Measurements from ENCODE around the gene PRR23B.
"Not testable (repeated sequence)": the region's sequence is repeated elsewhere in the genome, so short reads cannot be mapped to it uniquely, and the experiment has no call there.

The PRR23B gene

GRCh38 chr3:139020868-139021234 lies at the start of gene PRR23B:
Gene PRR23B, minus strand, starts transcription at chr3:139020926. Its CDS starts 265 bp downstream, at chr3:139020661.
- DNase-seq: no peak

GRCh38 chr3:139062918-139063317 lies 42.2 kb upstream of the PRR23B start:
- no peak for DNase-seq

GRCh38 chr3:139052802-139053600 lies 32.3 kb upstream of the PRR23B start:
- DNase-seq: no peak

DNA sequence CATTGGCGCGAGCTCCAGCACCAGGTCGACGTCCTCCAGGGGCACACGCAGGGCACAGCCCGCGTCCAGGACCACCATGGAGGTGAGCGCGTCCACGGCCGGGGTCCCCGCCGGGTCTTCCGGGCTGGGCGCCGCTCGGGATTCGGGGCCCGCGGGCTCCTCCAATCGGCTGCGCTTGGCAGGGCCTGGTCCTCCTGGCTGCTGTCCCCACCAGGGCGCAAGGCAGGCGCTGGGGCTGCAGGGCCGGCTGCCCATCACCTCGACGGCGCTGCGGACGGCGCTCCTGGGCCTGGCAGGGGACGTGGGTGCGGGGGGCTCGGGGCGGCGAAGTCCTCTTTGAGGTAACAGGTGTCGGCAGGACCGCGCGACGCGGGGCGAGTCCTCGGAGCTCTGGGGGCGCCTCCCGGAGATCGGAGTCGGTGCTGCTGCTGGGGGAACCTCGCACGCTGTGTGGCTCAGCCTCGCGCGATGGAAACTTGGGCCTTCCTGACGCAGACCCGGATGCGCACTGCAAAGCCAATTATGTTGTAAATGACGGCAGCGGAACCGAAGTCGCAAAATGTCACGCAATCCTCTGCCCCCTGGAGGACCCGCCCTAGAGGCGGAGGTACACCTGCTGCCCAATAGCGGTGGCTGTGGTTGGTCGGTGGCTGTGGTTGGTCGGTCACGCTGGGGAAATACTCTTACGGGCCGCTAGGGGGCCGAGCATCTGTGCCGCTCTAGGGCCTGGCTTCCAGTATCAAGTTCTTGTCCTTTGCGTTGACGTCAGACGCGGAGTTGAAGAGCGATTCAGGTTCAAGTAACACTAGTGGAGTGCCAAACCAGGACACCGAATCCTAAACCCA lies 23.9 kb upstream of the PRR23B start, which contains the start of gene PRR23C:
Gene PRR23C, minus strand, starts transcription at position 527 of the 845 bp plus-strand sequence. Its CDS starts 272 bp downstream, at position 255.
- DNase-seq: no peak

GRCh38 chr3:139043554-139044365 lies 23.0 kb upstream of the PRR23B start:
- DNase-seq: no peak

GRCh38 chr3:139037478-139037877 lies 16.8 kb upstream of the PRR23B start:
- DNase-seq: no peak

DNA sequence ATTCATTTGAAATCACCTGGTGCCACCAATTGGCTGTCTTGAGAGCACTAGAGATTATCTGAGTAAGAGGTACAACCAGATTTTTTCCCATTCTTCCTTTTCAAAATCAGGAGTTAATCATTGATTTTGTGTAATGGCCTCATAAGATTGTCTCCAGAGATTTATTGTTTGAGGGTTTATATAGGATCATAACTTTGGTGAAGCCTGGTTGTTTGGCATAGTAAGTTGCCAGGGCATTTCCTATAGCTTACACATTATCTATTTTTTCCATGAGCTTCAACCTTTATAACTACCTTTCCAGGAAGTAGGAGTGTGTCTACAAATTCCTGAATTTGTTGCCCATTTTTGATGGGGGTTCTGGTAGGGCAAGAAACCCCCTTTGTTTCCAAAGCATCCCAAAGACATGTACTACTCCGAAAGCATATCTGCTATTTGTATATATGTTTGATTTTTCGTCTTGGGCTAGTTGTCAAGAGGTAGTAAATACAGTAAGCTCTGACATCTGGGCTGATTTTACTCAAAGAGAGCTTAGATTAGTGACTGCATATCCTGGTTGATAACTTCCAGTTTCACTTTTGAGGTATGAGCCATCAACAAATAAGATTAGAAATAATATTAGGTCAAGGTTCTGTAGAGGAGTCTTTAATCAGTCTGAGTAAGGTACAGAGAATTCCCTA lies 11.7 kb upstream of the PRR23B start:
- DNase-seq: no peak

GRCh38 chr3:139030576-139030975 lies 9.8 kb upstream of the PRR23B start:
- DNase-seq: not testable (repeated sequence)

DNA sequence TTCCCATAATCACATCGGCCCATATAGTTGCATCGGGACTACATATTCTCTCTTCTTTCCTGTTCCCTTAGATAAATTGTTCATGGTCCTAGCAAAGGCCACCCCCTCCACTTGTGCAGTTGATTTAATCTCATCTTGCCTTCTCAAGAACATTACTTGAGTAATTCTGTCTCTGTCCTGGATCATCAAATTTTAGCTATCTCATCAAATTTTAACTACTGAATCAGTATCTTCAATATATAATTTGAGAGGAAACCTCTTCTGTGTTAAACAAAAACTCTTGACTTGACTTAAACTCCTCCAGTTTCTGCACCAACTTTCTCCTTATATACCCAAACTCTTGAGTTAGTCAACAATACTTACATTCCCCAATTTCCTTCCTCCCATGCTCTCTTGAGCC lies 4.2 kb upstream of the PRR23B start:
- no peak for DNase-seq

- no peak for DNase-seq
Measured at GRCh38 chr3:139020036-139020867, 474 bp downstream of the PRR23B start.

DNA sequence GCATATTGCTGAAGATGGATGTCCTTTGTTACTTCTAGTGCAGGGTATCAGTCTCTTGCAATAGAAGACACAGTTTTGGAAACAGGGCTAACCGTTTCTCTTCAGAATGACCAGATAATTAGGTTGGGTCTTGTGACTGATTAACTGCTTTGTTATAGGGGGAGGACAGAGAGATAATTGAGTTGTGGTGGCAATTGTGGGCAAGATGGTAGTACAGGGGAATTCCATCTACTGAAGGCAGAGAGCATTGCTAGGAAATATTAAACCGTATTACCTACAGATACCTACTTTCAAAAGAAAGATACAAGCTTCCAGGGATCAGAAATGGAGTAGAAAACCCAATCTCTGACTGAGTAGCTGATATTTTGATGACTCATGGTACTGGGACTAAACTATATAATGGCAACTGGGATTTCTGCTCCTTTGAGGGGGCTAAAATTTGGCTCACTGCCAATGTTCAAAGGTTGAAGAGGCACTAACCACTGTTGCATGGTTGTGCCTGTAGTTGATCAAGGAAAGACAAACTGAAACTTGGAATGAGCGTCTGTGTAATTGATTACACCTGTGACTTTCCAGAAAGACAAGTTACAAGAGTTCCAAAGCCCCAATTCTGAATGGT lies 4.2 kb downstream of the PRR23B start:
- no peak for DNase-seq

GRCh38 chr3:139006051-139006716 lies 14.5 kb downstream of the PRR23B start, which contains the start of gene PRR23A:
Gene PRR23A, minus strand, starts transcription at chr3:139006268. Its CDS starts 0 bp downstream, at chr3:139006268.
- DNase-seq: no peak

GRCh38 chr3:139005356-139005993 lies 15.3 kb downstream of the PRR23B start:
- no peak for DNase-seq

- DNase-seq: no peak
Measured at GRCh38 chr3:138995706-138996105, 25.0 kb downstream of the PRR23B start.

DNA sequence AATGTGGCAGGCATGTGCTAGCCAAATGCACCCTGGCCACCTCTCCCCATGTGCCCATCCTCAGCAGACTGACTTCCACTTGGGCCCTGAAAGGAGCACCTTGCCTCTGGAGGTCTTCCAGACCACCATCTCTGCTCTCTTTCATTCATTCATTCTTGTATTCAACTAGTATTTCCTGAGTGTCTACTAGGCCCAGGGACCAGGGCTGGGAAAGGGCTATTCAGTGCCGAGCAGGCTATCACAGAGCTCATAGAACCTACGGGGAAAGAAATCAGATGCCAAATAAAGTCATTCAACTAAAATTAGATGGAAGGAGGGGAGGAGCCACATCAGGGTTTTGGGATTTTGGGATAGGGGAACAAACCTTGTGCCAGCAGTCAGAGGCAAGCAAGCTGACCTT lies 33.5 kb downstream of the PRR23B start:
- no peak for DNase-seq

DNA sequence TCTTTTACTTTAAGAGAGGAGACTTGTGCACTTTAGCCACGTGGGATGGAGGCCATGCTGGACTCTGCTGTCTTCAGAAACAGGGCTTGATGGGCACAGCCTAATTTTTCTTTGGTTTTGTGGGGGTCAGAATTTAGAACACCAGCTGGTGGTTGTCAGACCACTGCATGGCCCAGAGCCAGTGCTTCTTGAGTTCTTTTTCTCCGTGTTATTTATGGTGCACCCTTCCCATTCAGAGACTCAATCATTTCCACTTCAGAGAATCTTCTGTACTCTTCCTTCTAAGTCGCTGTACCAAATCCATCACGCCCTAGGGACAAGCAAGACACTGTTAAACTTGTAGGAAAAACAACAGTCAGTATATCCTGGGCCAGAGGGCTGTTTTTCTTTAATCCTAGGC lies 34.8 kb downstream of the PRR23B start:
- DNase-seq: no peak

DNA sequence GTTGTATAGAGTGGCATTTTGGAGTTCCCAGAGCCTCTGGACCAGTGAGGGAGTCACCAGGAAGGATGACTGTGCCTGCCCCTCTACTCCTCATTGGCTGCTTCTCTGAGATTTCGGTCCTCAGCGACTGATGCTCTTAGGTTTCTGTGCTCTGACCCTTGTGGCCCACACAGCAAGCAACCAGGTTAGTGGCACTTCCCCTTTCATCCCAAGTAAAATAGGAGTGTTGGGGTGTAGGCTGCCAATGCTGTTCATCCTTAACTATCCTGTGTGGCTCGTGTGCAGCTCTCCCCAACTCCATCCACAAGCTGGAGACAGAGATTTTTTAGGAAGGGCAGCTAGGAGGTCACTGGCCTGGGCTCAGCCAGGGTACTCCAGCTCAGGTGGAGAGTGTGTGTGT lies 35.9 kb downstream of the PRR23B start:
- DNase-seq: no peak

- no peak for DNase-seq
Measured at GRCh38 chr3:138976047-138976446, 44.7 kb downstream of the PRR23B start.

- no peak for DNase-seq
Measured at GRCh38 chr3:138975351-138975750, 45.4 kb downstream of the PRR23B start.

GRCh38 chr3:138974462-138974861 lies 46.3 kb downstream of the PRR23B start:
- DNase-seq: no peak
